IMR-90 (cell line): Measurements from ENCODE around the gene C10orf90. TPM values are rescaled to one million over a fixed set of nuclear protein-coding genes. Genes with fewer than 3 reads are reported as not detected.

Source experiments
- ATAC-seq: fragments of 200-7000 bp; cut with Tn5 transposase; 2 replicates; pipeline ENCODE4 v1.9.1; 2020; ENCODE audit warnings: low read depth, mild to moderate bottlenecking, moderate library complexity
- BruUV-seq: library from RNA; stranded (reverse); fragments of 400-500 nt; replicated peaks from 2 replicates; lab custom pipeline; 2021; lab: Mats Ljungman, UMichigan
- CTCF ChIA-PET: fragments of 300-600 bp; formaldehyde crosslinking; extraction: SDS; loops from one replicate; lab custom pipeline; 2021; ENCODE audit warnings: antibody characterized with exemption; lab: Yijun Ruan, JAX
- POLR2A ChIA-PET: fragments of 300-600 bp; sonication (Branson Sonifier 250); formaldehyde crosslinking; loops from one replicate; lab custom pipeline; 2022; ENCODE audit warnings: antibody characterized with exemption; ENCODE audit not compliant: unreplicated experiment; lab: Charles Lee
- DNase-seq: peaks from one replicate; pipeline ENCODE4 v3.0.0; 2013
- H2AFZ ChIP-seq: replicated peaks from 2 replicates; pipeline ENCODE3; 2013; ENCODE audit warnings: low read length, mild to moderate bottlenecking; ENCODE audit not compliant: poor library complexity
- H2AK5ac ChIP-seq: 2 replicates; pipeline ENCODE4 v1.6.1; 2013; ENCODE audit warnings: low read depth, low read length, inconsistent platforms
- H2AK9ac ChIP-seq: replicated peaks from 2 replicates; pipeline ENCODE3; 2013; ENCODE audit warnings: mild to moderate bottlenecking, low read depth, low read length, moderate library complexity; ENCODE audit not compliant: poor library complexity
- H2BK120ac ChIP-seq: 2 replicates; pipeline ENCODE4 v1.6.1; 2013; ENCODE audit warnings: low read depth, low read length, inconsistent platforms
- H2BK15ac ChIP-seq: 3 replicates; pipeline ENCODE4 v1.6.1; 2013; ENCODE audit warnings: low read depth, low read length, inconsistent platforms
- H2BK20ac ChIP-seq: 2 replicates; pipeline ENCODE4 v1.6.1; 2013; ENCODE audit warnings: low read depth, mild to moderate bottlenecking, inconsistent platforms, low read length, moderate library complexity
- H2BK5ac ChIP-seq: 2 replicates; pipeline ENCODE4 v1.6.1; 2013; ENCODE audit warnings: mild to moderate bottlenecking, low read depth, low read length, inconsistent platforms; ENCODE audit not compliant: poor library complexity, severe bottlenecking
- H3K14ac ChIP-seq: replicated peaks from 2 replicates; pipeline ENCODE4 v1.6.1; 2013; ENCODE audit warnings: low read depth, low read length, inconsistent platforms
- H3K18ac ChIP-seq: 2 replicates; pipeline ENCODE4 v1.6.1; 2013; ENCODE audit warnings: low read depth, low read length, control low read depth
- H3K23ac ChIP-seq: 2 replicates; pipeline ENCODE4 v1.6.1; 2013; ENCODE audit warnings: low read depth, low read length, inconsistent platforms
- H3K27ac ChIP-seq: 2 replicates; pipeline ENCODE4 v1.5.1; 2013; ENCODE audit warnings: mild to moderate bottlenecking, control low read depth, low read length; ENCODE audit not compliant: insufficient read depth
- H3K27me3 ChIP-seq: 2 replicates; pipeline ENCODE4 v1.6.1; 2013; ENCODE audit warnings: low read length; ENCODE audit not compliant: control insufficient read depth, insufficient read depth
- H3K36me3 ChIP-seq: 2 replicates; pipeline ENCODE4 v1.6.1; 2013; ENCODE audit warnings: low read length, mixed read lengths; ENCODE audit not compliant: control insufficient read depth, insufficient read depth
- H3K4ac ChIP-seq: 2 replicates; pipeline ENCODE4 v1.6.1; 2013; ENCODE audit warnings: low read depth, low read length, inconsistent platforms
- H3K4me1 ChIP-seq: 2 replicates; pipeline ENCODE4 v1.6.1; 2013; ENCODE audit warnings: low read length, mixed read lengths; ENCODE audit not compliant: control insufficient read depth, insufficient read depth
- H3K4me2 ChIP-seq: 2 replicates; pipeline ENCODE4 v1.6.1; 2013; ENCODE audit warnings: low read depth, mild to moderate bottlenecking, control low read depth, low read length, moderate library complexity
- H3K4me3 ChIP-seq: 2 replicates; pipeline ENCODE4 v1.5.1; 2013; ENCODE audit warnings: low read depth, mild to moderate bottlenecking, control low read depth, low read length, moderate library complexity; ENCODE audit not compliant: insufficient read depth
- H3K56ac ChIP-seq: 2 replicates; pipeline ENCODE4 v1.6.1; 2013; ENCODE audit warnings: low read length, inconsistent platforms; ENCODE audit not compliant: insufficient read depth; ENCODE audit errors: extremely low read depth
- H3K79me1 ChIP-seq, 2 experiments: 2 replicates each; pipeline ENCODE4 v1.6.1; 2013; ENCODE audit warnings: low read length in 2 of 2, inconsistent platforms in 1 of 2, low read depth in 1 of 2
- H3K9ac ChIP-seq: 2 replicates; pipeline ENCODE4 v1.6.1; 2013; ENCODE audit warnings: low read depth, low read length, control low read depth
- H3K9me1 ChIP-seq: 2 replicates; pipeline ENCODE4 v1.6.1; 2013; ENCODE audit warnings: low read length, inconsistent platforms; ENCODE audit not compliant: insufficient read depth
- H3K9me3 ChIP-seq: 2 replicates; pipeline ENCODE4 v1.6.1; 2013; ENCODE audit warnings: low read length; ENCODE audit not compliant: control insufficient read depth, insufficient read depth
- H4K20me1 ChIP-seq: 2 replicates; pipeline ENCODE4 v1.6.1; 2013; ENCODE audit warnings: low read length, inconsistent platforms; ENCODE audit not compliant: insufficient read depth
- H4K5ac ChIP-seq: 2 replicates; pipeline ENCODE4 v1.6.1; 2013; ENCODE audit warnings: mild to moderate bottlenecking, low read depth, low read length, control low read depth
- H4K8ac ChIP-seq, 2 experiments: 2 replicates each; pipeline ENCODE4 v1.6.1; 2013; ENCODE audit warnings: low read depth in 2 of 2, low read length in 2 of 2, control low read depth in 1 of 2, inconsistent platforms in 1 of 2
- H4K91ac ChIP-seq: 2 replicates; pipeline ENCODE4 v1.6.1; 2013; ENCODE audit warnings: low read depth, low read length, inconsistent platforms; ENCODE audit not compliant: insufficient read depth
- BHLHE40 ChIP-seq: fragments of 150-350 bp; IDR thresholded peaks from 2 replicates; pipeline ENCODE4 v1.6.1; 2016; ENCODE audit warnings: mild to moderate bottlenecking, low read depth, low read length
- CEBPB ChIP-seq: IDR thresholded peaks from 2 replicates; pipeline ENCODE4 v1.6.1; 2012; ENCODE audit warnings: low read depth, low read length, improper control_type of control experiment
- CHD1 ChIP-seq: IDR thresholded peaks from 2 replicates; pipeline ENCODE4 v1.6.1; 2012; ENCODE audit warnings: low read depth, low read length, improper control_type of control experiment
- CTCF ChIP-seq: conservative IDR thresholded peaks from 2 replicates; pipeline ENCODE4 v1.5.1; 2012; ENCODE audit warnings: mild to moderate bottlenecking, low read depth, low read length, improper control_type of control experiment
- ELK1 ChIP-seq: fragments of 150-350 bp; IDR thresholded peaks from 2 replicates; pipeline ENCODE4 v1.6.1; 2016; ENCODE audit warnings: low read depth, mild to moderate bottlenecking, low read length, moderate library complexity, borderline replicate concordance
- FOS ChIP-seq: fragments of 150-350 bp; IDR thresholded peaks from 2 replicates; pipeline ENCODE4 v1.6.1; 2016; ENCODE audit warnings: low read depth, low read length
- MAFK ChIP-seq: IDR thresholded peaks from 2 replicates; pipeline ENCODE4 v1.6.1; 2012; ENCODE audit warnings: low read depth, low read length, improper control_type of control experiment
- MAZ ChIP-seq: IDR thresholded peaks from 2 replicates; pipeline ENCODE4 v1.6.1; 2012; ENCODE audit warnings: low read depth, mild to moderate bottlenecking, low read length, improper control_type of control experiment, moderate library complexity, borderline replicate concordance
- MXI1 ChIP-seq: IDR thresholded peaks from 2 replicates; pipeline ENCODE4 v1.6.1; 2012; ENCODE audit warnings: low read depth, mild to moderate bottlenecking, low read length, moderate library complexity, borderline replicate concordance
- NFE2L2 ChIP-seq: fragments of 150-350 bp; IDR thresholded peaks from 2 replicates; pipeline ENCODE4 v1.6.1; 2016; ENCODE audit warnings: low read depth, mild to moderate bottlenecking, low read length
- POLR2A ChIP-seq: IDR thresholded peaks from 2 replicates; pipeline ENCODE4 v1.6.1; 2012; ENCODE audit warnings: mild to moderate bottlenecking, low read depth, low read length
- RAD21 ChIP-seq: IDR thresholded peaks from 2 replicates; pipeline ENCODE4 v1.6.1; 2012; ENCODE audit warnings: low read length, improper control_type of control experiment
- RCOR1 ChIP-seq: IDR thresholded peaks from 2 replicates; pipeline ENCODE4 v1.6.1; 2012; ENCODE audit warnings: mild to moderate bottlenecking, low read length, improper control_type of control experiment; ENCODE audit not compliant: insufficient replicate concordance
- RFX5 ChIP-seq: IDR thresholded peaks from 2 replicates; pipeline ENCODE4 v1.8.0; 2012; ENCODE audit warnings: low read depth, mild to moderate bottlenecking, low read length, moderate library complexity
- SMC3 ChIP-seq: fragments of 150-350 bp; IDR thresholded peaks from 2 replicates; pipeline ENCODE4 v1.6.1; 2016; ENCODE audit warnings: low read depth, mild to moderate bottlenecking, antibody characterized with exemption, low read length, moderate library complexity
- USF2 ChIP-seq: fragments of 150-350 bp; IDR thresholded peaks from 2 replicates; pipeline ENCODE4 v1.6.1; 2017; ENCODE audit warnings: mild to moderate bottlenecking, antibody characterized with exemption, low read length, low read depth
- WGBS, 2 experiments: methylation state at CpG; one replicate each; pipeline versions ENCODE4 v1.1.5 to v1.1.7; 2013; ENCODE audit warnings: missing lambda C conversion rate in 2 of 2; ENCODE audit not compliant: insufficient read length in 1 of 2; ENCODE audit errors: extremely low coverage in 2 of 2; 5-methylcytosine and 5-hydroxymethylcytosine counted together
- dilution Hi-C: fragments of 300-500 bp; cut with HindIII; formaldehyde crosslinking; loops from one replicate; pipeline ENCODE4 v1.14.3; 2018; ENCODE audit warnings: low sequenced_read_pairs; ENCODE audit not compliant: unreplicated experiment
- in situ Hi-C: fragments of 300-500 bp; cut with MboI; formaldehyde crosslinking; loops from 3 replicates; pipeline ENCODE4 v1.14.3; 2019; ENCODE audit warnings: low sequenced_read_pairs, inconsistent platforms, mixed read lengths
- intact Hi-C: fragments of 100-400 bp; cut with micrococcal nuclease; formaldehyde crosslinking; loops from 2 replicates; pipeline ENCODE4 v1.10.0; 2022
- polyA plus RNA-seq, 3 experiments: library from polyadenylated mRNA; depleted of rRNA; stranded (reverse); fragments of >200 nt; gene quantifications; 2 replicates each; pipeline ENCODE4 v1.2.3, GENCODE V29; 2012; ENCODE audit warnings: low replicate concordance in 1 of 3
- total RNA-seq: library from RNA; depleted of rRNA; stranded (reverse); fragments of >200 nt; gene quantifications from 2 replicates; pipeline ENCODE4 v1.2.3, GENCODE V29; 2012

The C10orf90 gene
- total and polyA plus RNA-seq, 2 of the 4 experiments (the other 2 are of a cell fraction): 0.05 to 0.18 TPM

- no peak overlapping the region for H2AK5ac ChIP-seq
- H4K5ac ChIP-seq: no peak overlapping the region
- no peaks in the 10 kb centered on the region for H4K20me1 ChIP-seq
- no peak overlapping the region for H2BK120ac ChIP-seq
- no peaks in the 10 kb centered on the region for H3K9me3 ChIP-seq
- ChIA-PET POLR2A (no interaction called here), CTCF (no interaction called here)
- H2BK20ac ChIP-seq: no peak overlapping the region
- no peak overlapping the region for H3K4me3 ChIP-seq
- no peak overlapping the region for H2AFZ ChIP-seq
- H3K4me1 ChIP-seq: no peaks in the 10 kb centered on the region
- no TSS peak for BruUV-seq
- H3K23ac ChIP-seq: no peak overlapping the region
- no peak overlapping the region for H3K14ac ChIP-seq
- TF ChIP-seq BHLHE40: no peak
- TF ChIP-seq RAD21: no peak
- TF ChIP-seq MAZ: no peak
- TF ChIP-seq RFX5: no peak
- no peak for TF ChIP-seq MAFK
- no peak for TF ChIP-seq USF2
- TF ChIP-seq RCOR1: no peak
- no peak for TF ChIP-seq ELK1
- no peak for TF ChIP-seq CEBPB
- no peak for TF ChIP-seq POLR2A
- no peak for TF ChIP-seq MXI1
- TF ChIP-seq CHD1: no peak
- no peak for TF ChIP-seq CTCF
- TF ChIP-seq FOS: no peak
- no peak for TF ChIP-seq SMC3
- TF ChIP-seq NFE2L2: no peak
- H3K4ac ChIP-seq: no peak overlapping the region
- H3K9me1 ChIP-seq: no peaks in the 10 kb centered on the region
- in situ Hi-C loops: no loop called here
- H3K79me1 ChIP-seq: no peaks in the 10 kb centered on the region
- H3K18ac ChIP-seq: no peak overlapping the region
- no peak overlapping the region for H3K56ac ChIP-seq
- no peak overlapping the region for H4K8ac ChIP-seq
- H4K91ac ChIP-seq: no peak overlapping the region
- intact Hi-C loops: no loop called here
- WGBS, 2 experiments: no CpG with 5 or more reads among the region's 3 CpGs
- H2BK5ac ChIP-seq: no peak overlapping the region
- H2AK9ac ChIP-seq: no peak overlapping the region
- no peak overlapping the region for H3K4me2 ChIP-seq
- no peaks in the 10 kb centered on the region for H3K36me3 ChIP-seq
- dilution Hi-C loops: no loop called here
- H3K9ac ChIP-seq: no peak overlapping the region
- DNase-seq (no peak), ATAC-seq (no peak)
- H3K27ac ChIP-seq: no peak overlapping the region
- H2BK15ac ChIP-seq: no peak overlapping the region
- H3K27me3 ChIP-seq: peaks cover 7% of the 10 kb centered on the region; the same call in 1 of the 2 replicates
Observed at GRCh38 chr10:126523071-126523470, 147.4 kb downstream of the C10orf90 start.
